Cortex of kidney (tissue), 1 donor: ENCODE measurements around the gene DNAL4.

Source experiments
- DNase-seq: peaks from one replicate; lab custom pipeline; 2025; lab: John Stamatoyannopoulos, UW

DNAL4 gene

GRCh38 chr22:38793721-38794466 lies at the start of gene DNAL4:
Gene DNAL4, minus strand, starts transcription at chr22:38794143. Its CDS starts 11,412 bp downstream, at chr22:38782731.
- DNase-seq = no peak

GRCh38 chr22:38843201-38843656 lies 49.3 kb upstream of the DNAL4 start:
- DNase-seq = no peak

GRCh38 chr22:38842512-38843200 lies 48.7 kb upstream of the DNAL4 start:
- DNase-seq = no peak

- DNase-seq = no peak
Observed at GRCh38 chr22:38841635-38842034, 47.7 kb upstream of the DNAL4 start.

GRCh38 chr22:38841211-38841610 lies 47.3 kb upstream of the DNAL4 start:
- no peak for DNase-seq

- no peak for DNase-seq
Observed at GRCh38 chr22:38840129-38840528, 46.2 kb upstream of the DNAL4 start.

DNA sequence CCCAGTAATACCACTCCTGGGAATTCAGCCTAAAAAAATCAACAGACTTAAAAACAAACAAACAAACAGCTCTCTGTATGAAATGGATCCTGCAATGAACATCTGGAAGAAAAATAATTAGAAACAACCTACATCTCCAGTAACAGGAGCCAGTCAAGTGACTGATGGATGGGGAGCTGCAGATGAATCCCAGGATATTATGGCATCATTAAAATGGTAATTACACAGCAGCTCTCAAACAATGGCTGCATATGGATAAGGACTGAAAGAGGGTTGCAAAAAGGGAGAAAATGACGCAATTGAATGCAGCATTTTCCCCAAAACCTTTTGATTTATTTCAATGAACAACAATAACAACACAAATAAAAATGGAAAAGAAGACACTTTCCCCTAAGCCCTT lies 45.7 kb upstream of the DNAL4 start:
- DNase-seq = no peak

DNA sequence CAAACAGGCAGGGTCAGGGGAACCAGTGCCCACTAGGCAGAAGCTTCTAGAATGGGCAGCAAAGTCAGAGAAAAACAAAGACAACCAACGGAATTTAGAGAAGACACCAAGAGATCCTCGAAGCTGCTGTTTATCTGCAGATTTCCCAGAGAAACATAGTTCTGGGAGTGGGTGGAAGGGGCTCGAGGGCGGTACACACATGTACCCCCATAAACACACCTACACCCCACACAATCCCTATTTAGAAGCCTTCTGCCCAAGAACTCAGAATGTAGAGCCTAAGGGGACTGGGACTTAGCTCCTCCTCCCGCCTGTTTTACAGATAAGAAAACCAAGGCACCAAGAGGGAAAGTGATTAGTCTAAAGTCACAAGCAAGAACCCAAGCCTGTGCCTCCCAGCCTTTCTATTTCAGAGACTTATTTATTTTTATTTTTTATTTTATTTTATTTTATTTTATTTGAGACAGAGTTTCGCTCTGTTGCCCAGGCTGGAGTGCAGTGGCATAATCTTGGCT lies 43.5 kb upstream of the DNAL4 start:
- no peak for DNase-seq

GRCh38 chr22:38835888-38836301 lies 42.0 kb upstream of the DNAL4 start:
- no peak for DNase-seq

- no peak for DNase-seq
Observed at GRCh38 chr22:38834991-38835390, 41.0 kb upstream of the DNAL4 start.

DNA sequence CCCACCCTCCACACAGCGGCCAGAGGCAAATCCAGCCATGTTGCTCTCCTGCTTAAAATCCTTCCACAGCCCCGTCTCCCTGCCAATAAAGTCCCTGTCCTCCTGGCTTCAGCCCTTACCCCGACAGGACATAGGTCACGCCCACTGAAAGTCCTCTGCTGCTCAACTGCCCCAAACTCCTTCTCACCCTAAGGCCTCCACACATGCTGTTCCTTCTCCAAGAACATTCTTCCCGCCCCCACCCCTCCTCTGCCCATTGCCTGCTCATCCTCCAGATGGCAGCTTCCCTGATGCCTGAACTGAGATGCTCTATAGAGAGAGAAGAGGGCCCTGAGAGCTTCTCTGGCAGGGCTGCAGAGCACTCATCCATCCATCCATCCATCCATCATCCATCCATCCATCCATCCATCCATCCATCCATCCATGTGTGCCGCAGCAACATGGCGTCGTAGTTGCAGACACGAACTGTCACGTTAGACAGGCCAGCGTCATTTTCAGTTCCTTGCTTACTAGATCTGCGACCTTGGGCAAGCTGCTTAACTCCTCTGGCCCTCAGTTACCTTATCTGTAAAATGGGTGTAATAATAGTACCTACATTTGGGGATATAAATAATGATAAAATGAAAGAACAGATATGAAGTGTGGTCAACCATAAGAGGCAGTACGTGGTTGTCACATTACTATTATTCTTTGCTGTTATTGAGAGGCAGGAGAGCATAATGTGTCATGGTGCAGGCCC lies 40.4 kb upstream of the DNAL4 start:
- DNase-seq = no peak

- no peak for DNase-seq
Observed at GRCh38 chr22:38833061-38833460, 39.1 kb upstream of the DNAL4 start.

DNA sequence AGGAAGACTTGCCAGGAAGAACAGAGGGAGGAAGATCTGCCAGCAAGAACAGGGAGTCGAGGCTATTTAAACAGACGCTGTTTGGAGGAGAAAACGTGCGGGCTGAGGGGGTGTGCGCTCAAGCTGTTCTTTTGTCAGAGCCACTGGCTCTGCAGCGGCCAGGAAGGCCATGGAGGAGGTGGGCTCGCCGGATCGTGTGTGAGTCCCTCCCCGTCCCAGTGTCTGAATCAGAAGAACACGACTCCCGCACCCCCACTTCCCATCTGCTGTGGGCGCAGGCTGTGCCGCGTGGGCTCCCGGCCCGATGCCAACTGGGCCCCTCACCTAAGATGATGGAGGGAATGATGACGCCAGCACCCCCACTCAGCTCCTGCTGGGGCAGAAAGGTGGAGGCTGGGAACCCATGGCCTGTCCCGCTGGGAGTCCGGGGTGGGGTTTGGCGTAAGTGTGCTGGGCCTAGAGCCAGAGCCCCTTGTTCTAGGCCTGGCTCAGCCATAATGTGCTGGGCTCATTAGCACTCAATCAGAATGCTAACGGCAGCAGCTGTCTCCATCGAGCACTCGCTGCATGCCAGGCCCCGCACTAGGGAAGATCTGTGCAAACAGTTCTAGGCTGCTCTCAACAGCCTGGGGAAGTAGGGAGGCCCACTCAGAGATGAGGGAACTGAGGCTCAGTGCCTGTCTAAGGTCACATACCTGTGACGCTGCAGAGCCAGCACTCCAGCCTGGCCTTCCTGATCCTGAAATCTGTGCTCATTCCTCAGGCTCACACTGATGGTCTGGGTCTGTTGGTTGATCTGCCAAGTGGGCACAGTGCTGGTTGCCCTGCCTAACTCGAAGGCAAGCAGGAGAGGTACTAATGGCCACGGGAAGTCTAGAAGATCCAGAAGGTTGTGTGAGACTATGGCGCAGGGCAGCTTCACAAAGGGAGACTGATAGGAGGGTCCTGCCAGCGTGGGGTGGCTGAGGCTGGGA lies 38.3 kb upstream of the DNAL4 start:
- no peak for DNase-seq

DNA sequence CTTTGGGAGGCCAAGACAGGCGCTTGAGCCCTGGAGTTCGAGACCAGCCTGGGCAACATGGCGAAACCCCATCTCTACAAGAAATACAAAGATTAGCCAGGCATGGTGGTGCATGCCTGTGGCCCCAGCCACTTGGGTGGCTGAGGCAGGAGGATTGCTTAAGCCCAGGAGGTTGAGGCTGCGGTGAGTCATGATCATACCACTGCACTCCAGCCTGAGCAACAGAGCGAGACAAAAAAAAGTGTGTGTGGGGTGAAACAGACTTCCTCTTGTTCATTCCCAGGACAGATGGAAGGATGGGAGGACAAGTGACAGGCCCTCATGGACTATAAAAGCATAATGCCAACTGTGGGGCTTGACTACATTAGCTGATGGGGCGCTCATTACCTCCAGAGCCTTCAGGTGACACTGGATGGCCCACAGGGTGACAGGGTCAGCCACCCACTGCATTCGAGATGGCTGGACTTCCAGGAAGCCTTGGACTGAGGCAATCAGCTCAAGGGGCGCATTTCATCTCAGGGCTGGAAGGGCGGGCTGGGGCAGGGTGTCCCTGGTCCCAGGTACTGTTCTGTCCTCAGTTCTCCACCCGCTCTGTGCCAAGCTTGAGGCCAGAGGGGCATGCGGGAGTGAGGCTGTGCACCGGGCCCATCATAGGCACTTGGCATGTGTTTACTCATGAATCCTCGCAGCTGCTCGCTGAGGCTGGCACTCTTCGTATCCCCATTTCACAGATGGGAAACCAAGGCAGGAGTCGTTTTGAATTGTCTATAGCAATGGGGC lies 37.4 kb upstream of the DNAL4 start:
- no peak for DNase-seq

GRCh38 chr22:38830845-38831108 lies 36.8 kb upstream of the DNAL4 start:
- no peak for DNase-seq

GRCh38 chr22:38830026-38830844 lies 36.3 kb upstream of the DNAL4 start:
- DNase-seq = no peak

DNA sequence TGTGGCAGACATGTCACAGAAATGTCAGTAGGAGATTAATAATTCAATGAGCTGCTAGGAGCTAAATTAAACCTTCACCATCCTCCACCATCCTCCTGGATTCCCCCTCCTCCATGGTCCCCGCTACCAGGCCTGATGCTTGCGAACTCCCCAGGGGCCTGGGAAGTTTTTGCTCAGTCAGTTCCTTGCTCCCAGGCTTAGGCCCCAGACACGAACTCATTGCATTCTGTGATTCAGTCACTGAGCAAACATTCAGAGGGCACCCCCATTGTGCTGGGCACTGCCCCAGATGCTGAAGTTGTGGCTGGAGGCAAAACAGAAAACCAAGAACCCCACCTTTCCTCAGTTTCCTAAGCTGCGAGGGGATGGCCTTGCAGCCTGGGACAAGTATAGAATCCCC lies 35.5 kb upstream of the DNAL4 start:
- DNase-seq = no peak

DNA sequence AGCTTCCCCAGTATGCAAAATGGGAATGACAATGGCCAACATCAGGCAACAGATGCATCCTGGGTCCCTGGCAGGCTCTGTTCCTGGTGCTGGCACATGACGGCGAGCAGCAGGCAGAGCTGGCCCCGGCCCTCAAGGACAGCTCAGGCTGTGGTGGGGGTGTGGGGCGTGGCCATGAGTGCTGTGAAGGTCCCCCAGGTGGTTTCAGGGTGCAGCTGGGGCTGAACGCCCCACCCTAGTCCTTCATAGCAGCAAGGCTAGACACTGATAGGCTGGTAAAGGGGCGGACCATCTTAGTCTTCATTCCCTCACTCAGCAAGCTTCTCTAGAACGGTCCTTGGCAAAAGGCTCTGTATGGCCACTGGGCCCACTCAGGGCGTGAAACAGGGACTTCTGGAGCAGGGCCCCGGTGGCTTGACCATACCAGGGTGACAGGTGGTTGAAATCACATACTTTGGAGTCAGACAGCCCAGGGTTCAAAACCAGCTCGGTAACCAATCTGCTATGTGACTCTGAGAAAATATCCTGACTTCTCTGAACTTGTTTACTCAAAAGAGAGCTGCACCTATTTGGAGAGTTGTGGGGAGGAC lies 34.8 kb upstream of the DNAL4 start:
- DNase-seq = no peak

DNA sequence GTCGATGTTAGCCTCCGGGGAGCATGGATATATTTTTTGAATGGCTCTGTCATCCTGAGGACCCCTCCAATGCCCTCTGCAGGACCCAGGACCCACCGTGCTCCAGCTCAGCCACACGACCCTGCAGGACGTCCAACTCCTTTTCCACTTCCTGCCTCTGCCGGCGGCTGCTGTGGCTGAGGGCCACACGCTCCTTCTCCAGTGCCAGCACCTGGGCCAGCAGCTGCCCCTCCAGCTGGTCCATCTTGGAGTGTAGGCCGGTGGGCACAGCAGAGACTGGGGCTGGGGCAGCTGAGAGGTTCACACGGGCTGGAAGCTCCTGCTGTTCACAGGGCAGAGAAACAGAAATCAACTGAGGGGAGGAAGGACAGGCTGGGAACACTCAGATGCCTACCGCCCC lies 34.2 kb upstream of the DNAL4 start:
- no peak for DNase-seq

GRCh38 chr22:38827510-38827909 lies 33.6 kb upstream of the DNAL4 start:
- DNase-seq = no peak
